Activated naive CD8-positive, alpha-beta T cell treated with anti-CD3 and anti-CD28 coated beads, Interleukin-2, amount 10 ng/mL, durations not matched to agents 7 days and 5 days (primary cell): ENCODE results near the gene SH3D19. TPM values are rescaled to one million over a fixed set of nuclear protein-coding genes. Genes with fewer than 3 reads are reported as not detected.
"Not testable (repeated sequence)": the region's sequence is repeated elsewhere in the genome, so short reads cannot be mapped to it uniquely, and the experiment has no call there.

Experiments used
- ATAC-seq: fragments of 150-1000 bp; cut with Tn5 transposase; one replicate; pipeline ENCODE4 v1.10.0; 2021; ENCODE audit warnings: low read depth, moderate library complexity
- POLR2A ChIA-PET: fragments of 350-600 bp; sonication (Branson Sonifier 250); formaldehyde crosslinking; loops from one replicate; lab custom pipeline; 2021; ENCODE audit warnings: antibody characterized with exemption; lab: Charles Lee
- DNase-seq: peaks from one replicate; pipeline ENCODE4 v3.0.0; 2021
- H3K27ac Mint-ChIP-seq: one replicate; pipeline ENCODE4 v1.8.0; 2022; ENCODE audit warnings: mild to moderate bottlenecking, mixed read lengths
- H3K27me3 Mint-ChIP-seq: one replicate; pipeline ENCODE4 v1.8.0; 2022; ENCODE audit warnings: mild to moderate bottlenecking, moderate library complexity, mixed read lengths
- H3K36me3 Mint-ChIP-seq: one replicate; pipeline ENCODE4 v1.8.0; 2021; ENCODE audit warnings: mild to moderate bottlenecking, mixed read lengths
- H3K4me1 Mint-ChIP-seq: one replicate; pipeline ENCODE4 v1.8.0; 2021; ENCODE audit warnings: mixed read lengths
- H3K4me3 Mint-ChIP-seq: one replicate; pipeline ENCODE4 v1.8.0; 2022; ENCODE audit warnings: mild to moderate bottlenecking, moderate library complexity, mixed read lengths
- H3K9me3 Mint-ChIP-seq: one replicate; pipeline ENCODE4 v1.8.0; 2021; ENCODE audit warnings: mixed read lengths
- total RNA-seq, 2 experiments: library from RNA; stranded (reverse); gene quantifications; one replicate each; pipeline ENCODE4 v1.2.3, GENCODE V29; 2021

SH3D19 gene
- total RNA-seq, 2 experiments from 2014 or later, result not detected

DNA sequence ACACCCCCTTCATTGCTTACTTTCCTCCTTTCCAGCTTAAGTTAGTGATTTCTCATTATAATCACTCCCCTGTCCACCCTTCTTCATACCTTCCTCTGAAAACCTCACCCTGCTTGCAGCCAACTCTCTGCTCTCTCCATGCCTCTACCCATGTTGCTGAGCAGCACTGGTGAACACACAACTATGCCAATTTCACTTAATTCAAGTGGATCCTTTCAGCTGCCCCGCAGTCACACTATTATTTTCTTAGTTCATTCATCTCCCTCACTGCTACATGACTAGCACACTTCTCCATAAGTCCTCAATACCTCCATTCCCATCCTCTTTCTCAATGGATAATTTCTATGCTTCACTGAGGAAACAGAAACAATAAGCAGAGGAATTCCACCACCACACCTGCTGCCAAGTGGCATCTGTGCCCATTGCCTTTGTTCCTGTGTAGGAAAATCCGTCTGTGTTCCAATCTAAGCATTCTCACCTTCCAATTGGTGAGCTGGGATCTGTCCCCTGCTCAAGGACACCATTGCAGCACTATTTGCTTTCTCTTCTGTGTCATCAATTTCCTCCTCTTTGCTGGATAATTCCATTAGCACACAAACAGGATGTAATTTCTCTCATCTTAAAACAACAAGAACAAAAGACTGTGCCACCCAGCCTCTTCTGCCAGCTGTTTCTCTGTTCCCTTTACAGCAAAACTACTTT, 73.7 kb downstream of the SH3D19 start:
- H3K4me1 Mint-ChIP-seq, result no peaks in the 10 kb centered on the region
- H3K4me3 Mint-ChIP-seq, result no peak overlapping the region
- H3K36me3 Mint-ChIP-seq, result no peaks in the 10 kb centered on the region
- H3K27ac Mint-ChIP-seq, result no peak overlapping the region
- POLR2A ChIA-PET, result no interaction called here
- H3K9me3 Mint-ChIP-seq, result no peaks in the 10 kb centered on the region
- DNase-seq (no peak), ATAC-seq (no peak)
- H3K27me3 Mint-ChIP-seq, result peaks cover 4% of the 10 kb centered on the region

DNA sequence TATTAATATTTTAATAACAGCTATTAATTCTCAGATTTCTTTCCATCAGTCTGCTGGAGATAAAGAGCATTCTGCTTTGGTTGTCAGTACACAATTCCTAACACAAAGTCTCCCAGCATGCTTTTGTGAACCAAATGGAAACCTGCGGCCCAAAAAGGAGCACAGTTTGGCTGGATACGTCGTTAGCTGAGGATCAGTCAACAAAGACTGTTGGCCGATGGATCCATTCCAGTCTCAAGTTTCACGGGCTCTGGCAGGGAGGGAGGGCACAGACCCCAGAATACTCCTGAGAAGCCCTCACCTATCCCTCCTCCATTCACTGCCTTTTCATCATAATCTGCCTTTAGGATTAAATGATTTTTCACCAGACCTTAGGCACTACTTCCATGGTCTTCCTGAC, 74.7 kb downstream of the SH3D19 start:
- no peaks in the 10 kb centered on the region for H3K9me3 Mint-ChIP-seq
- ATAC-seq (no peak), DNase-seq (no peak)

DNA sequence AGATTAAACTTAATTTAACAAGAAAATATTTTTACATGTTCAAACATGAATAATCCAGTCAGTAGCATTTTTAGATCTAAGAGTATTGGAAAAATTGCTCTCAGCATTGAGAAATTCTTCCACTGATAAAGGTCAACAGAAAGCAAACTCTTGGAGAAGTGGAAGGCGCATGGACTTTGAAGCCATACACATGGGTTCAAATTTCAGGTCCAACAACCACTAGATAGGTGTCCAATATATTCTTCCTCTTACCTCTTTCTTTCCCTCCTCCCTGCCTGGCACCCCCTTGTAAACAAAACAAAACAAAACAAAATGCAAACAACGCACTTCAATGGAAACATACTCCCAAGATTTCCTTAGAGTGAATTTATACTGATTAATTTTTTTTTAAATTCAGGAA, 76.9 kb downstream of the SH3D19 start:
- DNase-seq (no peak), ATAC-seq (no peak)
- H3K27ac Mint-ChIP-seq, result no peak overlapping the region
- H3K36me3 Mint-ChIP-seq, result no peaks in the 10 kb centered on the region
- H3K4me3 Mint-ChIP-seq, result no peak overlapping the region
- H3K9me3 Mint-ChIP-seq, result no peaks in the 10 kb centered on the region
- peaks cover 15% of the 10 kb centered on the region for H3K27me3 Mint-ChIP-seq
- POLR2A ChIA-PET, result no interaction called here
- no peaks in the 10 kb centered on the region for H3K4me1 Mint-ChIP-seq

More for the DNA sequence above, 74.7 kb downstream of the SH3D19 start:
- Mint-ChIP-seq H3K27me3 (peaks cover 10% of the 10 kb centered on the region), H3K27ac (no peak overlapping the region), H3K4me1 (no peaks in the 10 kb centered on the region), H3K4me3 (no peak overlapping the region), H3K36me3 (no peaks in the 10 kb centered on the region)
- POLR2A ChIA-PET, result no interaction called here

DNA sequence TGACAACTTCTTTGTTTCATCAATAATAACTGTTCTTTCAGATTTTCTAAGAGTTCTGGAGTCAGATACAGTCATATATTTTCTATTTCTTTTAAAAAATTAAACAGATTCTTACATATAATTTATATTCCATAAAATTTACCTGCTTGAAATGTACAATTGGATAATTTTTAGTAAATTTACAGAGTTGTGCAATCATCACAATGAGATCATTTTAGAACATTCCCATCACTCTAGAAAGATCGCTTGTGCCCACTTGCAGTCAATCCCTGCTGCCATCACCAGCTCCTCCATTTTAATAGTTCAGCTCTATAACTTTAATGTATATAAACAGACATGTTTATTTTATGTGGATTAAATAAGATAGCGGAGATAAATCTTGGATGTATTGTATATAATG, 78.0 kb downstream of the SH3D19 start:
- H3K4me1 Mint-ChIP-seq, result no peaks in the 10 kb centered on the region
- no peak overlapping the region for H3K27ac Mint-ChIP-seq
- peaks cover 16% of the 10 kb centered on the region for H3K27me3 Mint-ChIP-seq
- no peaks in the 10 kb centered on the region for H3K9me3 Mint-ChIP-seq
- no peaks in the 10 kb centered on the region for H3K36me3 Mint-ChIP-seq
- POLR2A ChIA-PET, result no interaction called here
- H3K4me3 Mint-ChIP-seq, result no peak overlapping the region
- ATAC-seq (no peak), DNase-seq (no peak)

DNA sequence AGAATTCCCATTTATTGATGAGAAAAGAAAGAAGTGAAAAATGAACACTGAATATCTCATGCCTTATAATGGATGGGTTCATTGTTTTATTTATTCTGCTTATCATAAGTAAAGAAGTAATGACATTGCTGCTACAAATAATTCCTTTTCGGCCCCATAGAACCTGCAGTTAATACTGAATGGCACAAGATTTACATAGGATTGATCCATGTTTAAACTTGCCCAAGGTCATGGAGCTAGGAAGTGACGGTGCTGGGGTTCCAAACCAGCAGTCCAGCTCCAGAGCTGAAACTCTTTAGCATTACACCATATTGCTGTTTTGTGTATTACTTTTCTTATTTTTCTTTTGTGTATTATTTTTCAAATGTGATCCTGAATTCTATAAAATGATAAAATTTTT, 78.7 kb downstream of the SH3D19 start:
- ATAC-seq (no peak), DNase-seq (no peak)
- no peaks in the 10 kb centered on the region for H3K4me1 Mint-ChIP-seq
- POLR2A ChIA-PET, result no interaction called here
- no peak overlapping the region for H3K4me3 Mint-ChIP-seq
- H3K9me3 Mint-ChIP-seq, result no peaks in the 10 kb centered on the region
- no peaks in the 10 kb centered on the region for H3K36me3 Mint-ChIP-seq
- no peak overlapping the region for H3K27ac Mint-ChIP-seq
- peaks cover 16% of the 10 kb centered on the region for H3K27me3 Mint-ChIP-seq

DNA sequence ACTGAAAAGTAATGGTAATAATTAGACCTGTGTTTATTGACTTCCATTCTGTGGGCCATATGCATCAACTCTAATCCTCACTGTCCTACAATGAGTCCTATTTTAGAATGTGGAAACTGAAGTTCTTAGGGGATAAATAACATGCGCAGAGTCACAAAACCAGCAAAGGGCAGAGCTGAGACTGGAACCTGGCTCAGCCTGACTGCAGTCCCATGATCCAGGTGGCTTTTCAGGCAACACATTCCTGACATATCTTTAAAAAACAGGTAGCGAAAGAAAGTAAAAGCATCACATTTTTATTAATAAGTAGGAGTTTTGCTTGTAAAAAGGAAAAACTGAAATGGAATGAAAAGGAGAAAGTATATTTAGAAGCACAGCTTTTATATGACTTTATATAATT, 83.1 kb downstream of the SH3D19 start:
- Mint-ChIP-seq H3K27me3 (peaks cover 18% of the 10 kb centered on the region), H3K4me3 (no peak overlapping the region), H3K36me3 (no peaks in the 10 kb centered on the region), H3K27ac (no peak overlapping the region), H3K9me3 (no peaks in the 10 kb centered on the region), H3K4me1 (no peaks in the 10 kb centered on the region)
- POLR2A ChIA-PET, result no interaction called here
- no peak for DNase-seq
- no peak for ATAC-seq

DNA sequence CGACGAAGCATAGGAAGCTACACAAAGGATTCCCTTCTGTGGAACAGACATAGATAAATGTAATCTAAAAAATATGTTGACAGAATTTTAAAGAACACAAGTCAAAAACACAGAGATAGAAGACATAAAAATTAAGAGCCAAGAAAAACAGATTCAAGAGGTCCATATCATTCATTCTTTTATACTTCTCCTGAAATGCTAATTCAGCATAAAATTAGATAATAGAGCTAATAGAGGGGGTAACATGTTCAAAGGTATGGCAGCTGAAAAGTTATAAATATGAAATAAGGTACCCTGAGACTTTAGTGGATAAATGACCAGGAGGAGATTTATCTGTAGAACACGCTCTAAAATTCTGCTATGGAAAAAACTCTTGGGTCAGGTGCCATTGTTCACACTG, 85.8 kb downstream of the SH3D19 start:
- no peaks in the 10 kb centered on the region for H3K36me3 Mint-ChIP-seq
- POLR2A ChIA-PET, result no interaction called here

DNA sequence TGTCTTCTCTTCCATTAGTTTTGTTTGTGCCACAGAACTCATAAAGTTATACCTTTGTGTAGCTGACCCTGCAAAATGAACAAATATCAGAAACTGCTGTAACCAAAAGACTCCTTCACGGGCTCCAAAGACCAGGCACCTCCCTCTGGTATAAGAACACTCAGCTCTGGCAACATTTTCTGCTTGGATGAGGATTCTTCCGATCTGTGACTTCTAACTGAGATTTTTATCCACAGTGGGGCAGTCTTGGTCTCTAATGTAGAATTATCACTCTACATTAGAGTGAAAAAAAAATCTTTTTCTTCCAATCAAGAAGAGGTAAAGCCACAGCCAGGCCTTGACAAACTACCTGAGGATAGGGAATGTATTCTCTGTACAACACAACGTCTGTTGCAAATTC, 86.9 kb downstream of the SH3D19 start:
- DNase-seq (no peak), ATAC-seq (no peak)
- H3K36me3 Mint-ChIP-seq, result no peaks in the 10 kb centered on the region
- POLR2A ChIA-PET, result no interaction called here
- H3K4me3 Mint-ChIP-seq, result no peak overlapping the region
- peaks cover 7% of the 10 kb centered on the region for H3K27me3 Mint-ChIP-seq
- H3K4me1 Mint-ChIP-seq, result no peaks in the 10 kb centered on the region
- H3K9me3 Mint-ChIP-seq, result no peaks in the 10 kb centered on the region
- no peak overlapping the region for H3K27ac Mint-ChIP-seq

More for the DNA sequence above, 85.8 kb downstream of the SH3D19 start:
- no peak overlapping the region for H3K4me3 Mint-ChIP-seq
- DNase-seq, result no peak
- H3K9me3 Mint-ChIP-seq, result no peaks in the 10 kb centered on the region
- no peak overlapping the region for H3K27ac Mint-ChIP-seq
- peaks cover 7% of the 10 kb centered on the region for H3K27me3 Mint-ChIP-seq
- no peaks in the 10 kb centered on the region for H3K4me1 Mint-ChIP-seq
- no peak for ATAC-seq

DNA sequence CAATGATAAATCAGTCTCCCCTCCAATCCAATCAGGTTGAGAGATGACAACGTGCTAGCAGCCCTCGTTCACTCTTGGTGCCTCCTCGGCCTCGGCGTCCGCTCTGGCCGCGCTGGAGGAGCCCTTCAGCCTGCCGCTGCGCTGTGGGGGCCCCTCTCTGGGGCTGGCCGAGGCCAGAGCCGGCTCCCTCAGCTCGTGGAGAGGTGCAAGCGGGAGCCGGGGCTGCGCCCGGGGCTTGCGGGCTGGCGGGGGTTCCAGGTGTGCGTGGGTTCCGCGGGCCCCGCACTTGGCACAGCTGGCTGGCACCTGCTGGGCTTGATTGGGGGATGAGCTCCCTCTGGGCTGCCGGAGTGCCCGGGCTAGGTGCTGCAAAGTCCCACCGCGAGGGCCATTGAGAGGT, 89.4 kb downstream of the SH3D19 start:
- ATAC-seq (no peak), DNase-seq (no peak)
- Mint-ChIP-seq H3K4me3 (no peak overlapping the region), H3K27ac (no peak overlapping the region), H3K27me3 (peaks cover 13% of the 10 kb centered on the region), H3K4me1 (no peaks in the 10 kb centered on the region), H3K36me3 (no peaks in the 10 kb centered on the region), H3K9me3 (no peaks in the 10 kb centered on the region)
- POLR2A ChIA-PET, result no interaction called here

DNA sequence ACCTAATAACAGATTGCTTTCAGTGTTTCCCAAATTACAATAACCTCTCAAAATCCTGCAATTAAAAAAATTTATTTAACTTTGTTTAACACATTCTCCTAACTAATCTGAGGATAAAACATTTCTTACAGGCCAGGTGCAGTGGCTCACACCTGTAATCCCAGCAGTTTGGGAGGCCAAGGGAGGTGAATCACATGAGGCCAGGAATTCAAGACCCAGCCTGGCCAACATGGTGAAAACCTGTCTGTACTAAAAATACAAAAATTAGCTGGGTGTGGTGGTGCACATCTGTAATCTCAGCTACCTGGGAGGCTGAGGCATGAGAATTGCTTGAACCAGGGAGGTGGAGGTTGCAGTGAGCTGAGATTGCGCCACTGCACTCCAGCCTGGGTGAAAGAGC, 90.0 kb downstream of the SH3D19 start:
- H3K4me1 Mint-ChIP-seq, POLR2A ChIA-PET, H3K4me3 Mint-ChIP-seq, H3K9me3 Mint-ChIP-seq, DNase-seq, H3K27ac Mint-ChIP-seq, ATAC-seq, H3K36me3 Mint-ChIP-seq: not testable (repeated sequence)
- peaks cover 13% of the 10 kb centered on the region for H3K27me3 Mint-ChIP-seq

DNA sequence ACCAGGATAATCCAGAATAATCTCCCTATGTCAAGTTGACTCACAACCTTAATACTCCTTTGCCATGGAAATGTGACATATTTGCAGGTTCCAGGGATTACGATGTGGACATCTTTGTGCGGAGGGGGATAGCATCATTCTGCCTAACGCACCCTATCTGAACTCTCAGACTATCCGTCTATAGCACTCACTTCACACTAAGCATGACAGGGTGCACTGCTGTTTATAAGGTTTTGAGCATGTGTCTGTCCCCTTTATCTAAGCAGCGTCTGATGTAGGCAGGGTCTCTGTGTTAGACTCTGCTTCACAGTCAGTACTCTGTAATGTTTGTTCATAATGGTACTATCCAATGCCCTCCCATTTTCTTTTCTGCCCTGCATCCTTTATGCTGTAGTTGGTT, 91.8 kb downstream of the SH3D19 start:
- no peaks in the 10 kb centered on the region for H3K9me3 Mint-ChIP-seq
- H3K36me3 Mint-ChIP-seq, result no peaks in the 10 kb centered on the region
- H3K4me3 Mint-ChIP-seq, result no peak overlapping the region
- POLR2A ChIA-PET, result no interaction called here
- no peaks in the 10 kb centered on the region for H3K4me1 Mint-ChIP-seq
- H3K27ac Mint-ChIP-seq, result no peak overlapping the region
- ATAC-seq (no peak), DNase-seq (no peak)
- H3K27me3 Mint-ChIP-seq, result peaks cover 10% of the 10 kb centered on the region

DNA sequence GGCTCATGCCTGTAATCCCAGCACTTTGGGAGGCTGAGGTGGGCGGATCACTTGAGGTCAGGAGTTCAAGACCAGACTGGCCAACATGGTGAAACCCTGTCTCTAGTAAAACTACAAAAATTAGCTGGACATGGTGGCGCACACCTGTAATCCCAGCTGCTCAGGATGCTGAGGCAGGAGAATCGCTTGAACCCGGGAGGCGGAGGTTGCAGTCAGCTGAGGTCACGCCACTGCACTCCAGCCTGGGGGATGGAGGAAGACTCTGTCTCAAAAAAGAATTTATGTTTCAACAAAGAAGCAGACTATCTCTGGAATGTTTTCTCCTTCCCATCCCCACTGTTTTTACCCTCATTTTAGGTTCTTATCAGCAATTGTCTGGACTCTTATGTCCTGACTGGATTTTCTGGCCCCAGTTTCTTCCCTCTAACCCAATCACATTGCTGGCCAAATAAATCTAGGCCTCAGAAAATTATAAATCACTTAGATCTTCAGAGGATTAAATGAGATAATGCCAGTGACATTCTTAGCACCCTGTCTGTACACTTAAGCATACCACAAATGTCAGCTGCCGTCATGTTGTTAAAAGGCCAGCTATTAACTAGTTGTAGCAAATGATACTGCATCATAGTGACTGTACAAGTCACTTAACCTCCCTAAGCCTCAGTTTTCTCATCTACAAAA, 93.3 kb downstream of the SH3D19 start:
- Mint-ChIP-seq H3K4me1 (no peaks in the 10 kb centered on the region), H3K36me3 (no peaks in the 10 kb centered on the region), H3K27ac (no peak overlapping the region), H3K4me3 (no peak overlapping the region), H3K9me3 (no peaks in the 10 kb centered on the region), H3K27me3 (peaks cover 9% of the 10 kb centered on the region)
- ATAC-seq (no peak), DNase-seq (no peak)
- POLR2A ChIA-PET, result no interaction called here

DNA sequence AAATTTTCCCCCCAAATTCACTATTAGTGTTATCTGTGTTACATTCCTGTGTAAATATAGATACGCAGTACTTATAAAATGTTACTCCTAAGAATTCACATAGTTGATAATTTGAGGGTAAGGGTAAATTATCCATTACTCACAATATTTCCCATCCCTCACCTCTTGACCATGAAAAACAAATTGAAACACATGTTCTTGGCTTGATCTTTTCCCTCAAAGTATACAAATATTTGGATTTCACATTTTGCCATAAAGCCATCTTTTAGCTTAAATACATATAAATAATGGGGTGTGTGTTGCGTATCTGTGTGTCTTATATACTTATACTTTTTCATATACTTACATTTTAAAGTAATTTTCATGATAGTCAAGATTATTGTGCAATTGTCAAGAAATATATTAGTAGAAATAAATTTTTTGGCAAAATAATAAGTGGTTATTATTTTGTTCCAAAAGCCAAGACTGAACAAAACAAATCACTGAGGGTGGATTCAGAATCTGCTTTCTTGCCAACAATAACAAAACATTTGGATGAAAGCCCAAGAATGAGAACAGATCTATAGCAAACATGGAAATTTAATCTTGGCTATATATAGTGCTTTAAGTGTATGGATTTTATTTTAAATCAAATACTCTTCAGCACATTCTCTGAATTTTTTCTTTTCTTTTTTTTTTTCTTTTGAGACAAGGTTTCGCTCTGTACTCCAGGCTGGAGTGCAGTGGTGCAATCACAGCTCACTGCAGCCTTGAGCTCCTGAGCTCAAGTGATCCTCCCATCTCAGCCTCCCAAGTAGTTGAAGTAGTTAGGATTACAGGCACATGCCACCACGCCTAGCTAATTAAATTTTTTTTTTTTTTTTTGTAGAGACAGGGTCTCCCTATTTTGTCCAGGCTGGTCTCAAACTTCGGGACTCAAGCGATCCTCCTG, 97.0 kb downstream of the SH3D19 start:
- DNase-seq, result no peak
- H3K4me1 Mint-ChIP-seq, result no peaks in the 10 kb centered on the region
- H3K27ac Mint-ChIP-seq, result no peak overlapping the region
- no peak overlapping the region for H3K4me3 Mint-ChIP-seq
- H3K36me3 Mint-ChIP-seq, result no peaks in the 10 kb centered on the region
- no peak for ATAC-seq
- H3K9me3 Mint-ChIP-seq, result no peaks in the 10 kb centered on the region
- peaks cover 36% of the 10 kb centered on the region for H3K27me3 Mint-ChIP-seq
- POLR2A ChIA-PET, result no interaction called here
